HepG2 (cell line): ENCODE results near the gene SUSD3. TPM values are rescaled to one million over a fixed set of nuclear protein-coding genes. Genes with fewer than 3 reads are reported as not detected.

Experiments used
- ATAC-seq: fragments of 200-7000 bp; cut with Tn5 transposase; 3 replicates; pipeline ENCODE4 v1.9.1; 2020; ENCODE audit warnings: mild to moderate bottlenecking, moderate library complexity
- BruUV-seq: library from RNA; stranded (reverse); fragments of 400-500 nt; replicated peaks from 2 replicates; lab custom pipeline; 2021; lab: Mats Ljungman, UMichigan
- CTCF ChIA-PET: fragments of 300-600 bp; formaldehyde crosslinking; extraction: SDS; loops from one replicate; lab custom pipeline; 2021; ENCODE audit warnings: low total read pairs, inconsistent platforms, low intra/inter-chr PET ratio; lab: Yijun Ruan, JAX
- POLR2A ChIA-PET: fragments of 350-600 bp; sonication (Branson Sonifier 250); formaldehyde crosslinking; loops from one replicate; lab custom pipeline; 2020; ENCODE audit warnings: antibody characterized with exemption, inconsistent platforms; lab: Yijun Ruan, JAX
- DNase-seq: peaks from one replicate; pipeline ENCODE4 v3.0.0-alpha.2; 2015; ENCODE audit warnings: low spot score
- FAIRE-seq: peaks from 3 replicates; lab custom pipeline; 2011; peaks lifted over from hg19 to GRCh38; lab: Jason Lieb, UNC
- H2AFZ ChIP-seq: one replicate; pipeline ENCODE4 v1.6.1; 2011; ENCODE audit warnings: low read length, inconsistent platforms
- H3K27ac ChIP-seq: fragments of 300-600 bp; 3 replicates; pipeline ENCODE4 v1.8.0; 2011; ENCODE audit warnings: mixed run types, mild to moderate bottlenecking, mixed read lengths, low read length, inconsistent platforms; ENCODE audit not compliant: insufficient read depth; ENCODE audit errors: extremely low read length
- H3K27me3 ChIP-seq, 2 experiments: fragments of 200-600 bp in 1 of 2; 2 replicates in 1 of 2; 3 replicates in 1 of 2; pipeline versions ENCODE4 v1.6.0 to v1.8.0; 2011; ENCODE audit warnings: low read length in 2 of 2, mild to moderate bottlenecking in 2 of 2, moderate library complexity in 2 of 2, inconsistent platforms in 1 of 2; ENCODE audit not compliant: insufficient read depth in 2 of 2, control insufficient read depth in 1 of 2
- H3K36me3 ChIP-seq, 2 experiments: fragments of 200-600 bp in 1 of 2; replicated peaks in 1 of 2; 2 replicates in 1 of 2; 3 replicates in 1 of 2; pipeline versions ENCODE4 v1.5.1 to v1.8.0; 2011; ENCODE audit warnings: low read length in 2 of 2, inconsistent platforms in 1 of 2; ENCODE audit not compliant: insufficient read depth in 2 of 2, control insufficient read depth in 1 of 2
- H3K4me1 ChIP-seq: 2 replicates; pipeline ENCODE4 v1.5.1; 2012; ENCODE audit warnings: low read length, inconsistent platforms; ENCODE audit not compliant: insufficient read depth
- H3K4me2 ChIP-seq: 2 replicates; pipeline ENCODE4 v1.6.0; 2011; ENCODE audit warnings: low read depth, low read length, inconsistent platforms
- H3K4me3 ChIP-seq, 3 experiments: fragments of 200-600 bp in 1 of 3; sonication (generic), shearing (Covaris generic) in 1 of 3; replicated peaks in 1 of 3; 2 replicates each; pipeline ENCODE4 v1.5.1; 2011 to 2016; ENCODE audit warnings: low read length in 3 of 3, inconsistent platforms in 2 of 3, low read depth in 2 of 3, mild to moderate bottlenecking in 2 of 3, control low read depth in 1 of 3, mixed read lengths in 1 of 3; ENCODE audit not compliant: insufficient read depth in 1 of 3
- H3K79me2 ChIP-seq: one replicate; pipeline ENCODE4 v1.6.1; 2011; ENCODE audit warnings: low read length, inconsistent platforms; ENCODE audit not compliant: insufficient read depth
- H3K9ac ChIP-seq: 2 replicates; pipeline ENCODE4 v1.6.0; 2011; ENCODE audit warnings: mild to moderate bottlenecking, low read depth, low read length, inconsistent platforms; ENCODE audit not compliant: insufficient read depth
- H3K9me3 ChIP-seq: 2 replicates; pipeline ENCODE4 v1.5.1; 2012; ENCODE audit warnings: mild to moderate bottlenecking, low read length
- H4K20me1 ChIP-seq: 2 replicates; pipeline ENCODE4 v1.6.0; 2011; ENCODE audit warnings: inconsistent platforms, mild to moderate bottlenecking, low read length, moderate library complexity; ENCODE audit not compliant: insufficient read depth
- MIXL1 ChIP-seq: IDR thresholded peaks from 2 replicates; pipeline ENCODE4 v1.6.1; 2016
- MTA3 ChIP-seq: sonication (generic); formaldehyde crosslinking; IDR thresholded peaks from 2 replicates; pipeline ENCODE4 v1.4.0; 2020; ENCODE audit warnings: missing genetic modification reagents
- ZNF20 ChIP-seq: sonication (generic); formaldehyde crosslinking; IDR thresholded peaks from 2 replicates; pipeline ENCODE4 v1.4.0; 2020; ENCODE audit warnings: mild to moderate bottlenecking, moderate library complexity, missing genetic modification reagents
- ZNF678 ChIP-seq: sonication (generic); formaldehyde crosslinking; IDR thresholded peaks from 2 replicates; pipeline ENCODE4 v1.4.0; 2020; ENCODE audit warnings: mild to moderate bottlenecking, missing genetic modification reagents
- ZNF703 ChIP-seq: sonication (generic); formaldehyde crosslinking; IDR thresholded peaks from 2 replicates; pipeline ENCODE4 v1.5.1; 2020; ENCODE audit warnings: missing genetic modification reagents, mild to moderate bottlenecking, moderate library complexity, borderline replicate concordance
- ZNF761 ChIP-seq: sonication (generic); formaldehyde crosslinking; conservative IDR thresholded peaks from 2 replicates; pipeline ENCODE4 v1.4.0; 2020; ENCODE audit warnings: mild to moderate bottlenecking, missing genetic modification reagents
- WGBS: methylation state at CpG from one replicate; pipeline ENCODE4 v1.1.6; 2017; ENCODE audit warnings: low lambda C conversion rate; 5-methylcytosine and 5-hydroxymethylcytosine counted together
- in situ Hi-C: cut with HindIII; loops from 2 replicates; pipeline ENCODE4 v1.10.0; 2017; ENCODE audit warnings: low pct_unique_long_range_greater_than_20kb; ENCODE audit not compliant: extremely low pct_ligation_motif_present
- intact Hi-C: fragments of 100-400 bp; cut with micrococcal nuclease; formaldehyde crosslinking; loops from one replicate; pipeline ENCODE4 v1.10.0; 2022; ENCODE audit not compliant: unreplicated experiment
- polyA plus RNA-seq, 8 experiments: library from polyadenylated mRNA; depleted of rRNA in 3 of 8; stranded (reverse) in 7 of 8; unstranded in 1 of 8; fragments of >200 nt; fragmentation: Illumina TruSeq in 4 of 8; extraction: Trizol in 4 of 8; gene quantifications; 2 replicates each; pipeline versions ENCODE4 v1.2.1 to v1.2.3, GENCODE V29; 2011 to 2016; ENCODE audit warnings: low read depth in 4 of 8, missing spikeins in 1 of 8, mixed read lengths in 1 of 8; ENCODE audit not compliant: insufficient read depth in 1 of 8
- total RNA-seq, 5 experiments: library from RNA; depleted of rRNA; stranded (reverse); fragments of >200 nt; fragmentation: Illumina TruSeq; extraction: Trizol; gene quantifications; 2 replicates each; pipeline ENCODE4 v1.2.3, GENCODE V29; 2016; ENCODE audit warnings: low read depth in 1 of 5
- TF ChIP-seq, protein P1 (sequence below): conservative IDR thresholded peaks from 2 replicates; pipeline ENCODE4 v1.6.1; 2018; ENCODE audit warnings: missing genetic modification reagents

The SUSD3 gene
- total and polyA plus RNA-seq, 2 of the 13 experiments (the other 11 are each of a cell fraction or from before 2014, with no cell fraction given) = 7.0 to 9.1 TPM

DNA sequence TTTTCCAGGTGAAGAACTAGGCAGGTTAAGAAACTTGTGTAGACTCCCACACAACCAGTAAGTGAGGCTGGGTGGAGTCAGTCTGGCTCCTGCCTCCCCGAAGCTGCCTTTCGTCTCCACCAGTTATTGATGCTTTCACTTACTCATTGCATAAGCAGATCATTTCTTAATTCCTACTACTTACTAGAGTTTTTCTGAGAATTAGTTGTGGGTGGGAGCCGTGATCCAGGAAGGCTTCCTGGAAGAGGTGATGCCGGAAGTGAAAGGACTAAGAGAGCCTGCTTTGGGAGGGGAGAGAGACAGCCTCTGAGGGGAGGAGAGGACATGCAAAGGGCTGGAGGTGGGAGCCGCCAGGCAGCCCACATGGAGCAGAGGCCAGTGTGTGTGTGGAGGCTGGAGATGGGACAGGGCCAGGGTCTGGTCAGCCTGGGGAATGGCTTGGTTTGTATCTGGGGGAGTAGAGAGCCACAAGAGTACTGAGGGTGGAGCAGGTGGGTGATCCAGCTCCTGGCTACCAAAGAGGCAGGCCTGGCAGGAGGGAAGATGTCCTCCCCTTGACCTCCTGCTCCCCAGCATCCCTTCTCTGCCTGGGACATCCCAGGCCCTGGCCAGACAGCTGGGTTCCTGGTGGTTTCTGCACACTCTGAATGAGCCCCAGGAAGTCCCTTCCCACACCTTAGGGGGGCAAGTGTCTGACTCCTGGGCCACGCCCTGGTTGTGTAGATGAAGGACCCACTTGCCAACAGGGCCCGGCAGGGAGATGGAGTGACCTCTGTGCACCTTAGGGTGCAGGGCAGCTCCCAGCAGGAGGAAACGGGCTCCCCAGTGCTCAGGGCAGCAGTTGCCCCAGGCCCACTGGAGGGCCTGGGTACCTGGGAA, 25.3 kb downstream of the SUSD3 start:
- no peaks in the 10 kb centered on the region for H3K36me3 ChIP-seq
- ATAC-seq (peak; percentile 18; the same call in 1 of the 3 replicates), DNase-seq (no peak), FAIRE-seq (no peak)
- no peaks in the 10 kb centered on the region; a peak in 1 of 5 replicates for H3K27me3 ChIP-seq
- no TSS peak for BruUV-seq
- H3K9me3 ChIP-seq = no peaks in the 10 kb centered on the region
- in situ Hi-C loops = no loop called here
- WGBS = 68% methylated on average over 5 of the region's 8 CpGs
- no peaks in the 10 kb centered on the region for H3K79me2 ChIP-seq
- peaks cover 8% of the 10 kb centered on the region for H3K4me1 ChIP-seq
- intact Hi-C loops = no loop called here
- H4K20me1 ChIP-seq = no peaks in the 10 kb centered on the region
- no peak overlapping the region for H3K27ac ChIP-seq
- H3K9ac ChIP-seq = no peak overlapping the region
- H3K4me2 ChIP-seq = no peak overlapping the region
- POLR2A ChIA-PET = interaction anchor here (0.6 kb wide), 2 partner anchors 10 to 12 kb away, joined by 3 to 4 read pairs; no protein-coding TSS in a partner anchor
- TF ChIP-seq MIXL1 (CRISPR knock-in tag) = no peak
- no peak for TF ChIP-seq ZNF20 (CRISPR knock-in tag)
- TF ChIP-seq MTA3 (CRISPR knock-in tag) = no peak
- no peak for TF ChIP-seq ZNF703
- TF ChIP-seq, protein P1, sequence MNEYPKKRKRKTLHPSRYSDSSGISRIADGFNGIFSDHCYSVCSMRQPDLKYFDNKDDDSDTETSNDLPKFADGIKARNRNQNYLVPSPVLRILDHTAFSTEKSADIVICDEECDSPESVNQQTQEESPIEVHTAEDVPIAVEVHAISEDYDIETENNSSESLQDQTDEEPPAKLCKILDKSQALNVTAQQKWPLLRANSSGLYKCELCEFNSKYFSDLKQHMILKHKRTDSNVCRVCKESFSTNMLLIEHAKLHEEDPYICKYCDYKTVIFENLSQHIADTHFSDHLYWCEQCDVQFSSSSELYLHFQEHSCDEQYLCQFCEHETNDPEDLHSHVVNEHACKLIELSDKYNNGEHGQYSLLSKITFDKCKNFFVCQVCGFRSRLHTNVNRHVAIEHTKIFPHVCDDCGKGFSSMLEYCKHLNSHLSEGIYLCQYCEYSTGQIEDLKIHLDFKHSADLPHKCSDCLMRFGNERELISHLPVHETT (CRISPR knock-in tag) = no peak
- no peak for TF ChIP-seq ZNF678 (CRISPR knock-in tag)
- TF ChIP-seq ZNF761 (CRISPR knock-in tag) = no peak
- H2AFZ ChIP-seq = no peak overlapping the region
- no peak overlapping the region for H3K4me3 ChIP-seq
- CTCF ChIA-PET = no interaction called here
